H54 (cell line): Measurements from ENCODE around the gene SUPT3H.
"Not testable (repeated sequence)": the region's sequence is repeated elsewhere in the genome, so short reads cannot be mapped to it uniquely, and the experiment has no call there.

ENCODE experiments used
- DNase-seq: peaks from one replicate; pipeline ENCODE4 v3.0.0; 2011; ENCODE audit warnings: low spot score, mixed read lengths; ENCODE audit not compliant: insufficient read length
- FAIRE-seq: peaks from 3 replicates; lab custom pipeline; 2011; peaks lifted over from hg19 to GRCh38; lab: Jason Lieb, UNC
- POLR2A ChIP-seq: IDR thresholded peaks from 2 replicates; pipeline ENCODE4 v1.6.1; 2011; ENCODE audit warnings: low read depth, mild to moderate bottlenecking, low read length

The SUPT3H gene

DNA sequence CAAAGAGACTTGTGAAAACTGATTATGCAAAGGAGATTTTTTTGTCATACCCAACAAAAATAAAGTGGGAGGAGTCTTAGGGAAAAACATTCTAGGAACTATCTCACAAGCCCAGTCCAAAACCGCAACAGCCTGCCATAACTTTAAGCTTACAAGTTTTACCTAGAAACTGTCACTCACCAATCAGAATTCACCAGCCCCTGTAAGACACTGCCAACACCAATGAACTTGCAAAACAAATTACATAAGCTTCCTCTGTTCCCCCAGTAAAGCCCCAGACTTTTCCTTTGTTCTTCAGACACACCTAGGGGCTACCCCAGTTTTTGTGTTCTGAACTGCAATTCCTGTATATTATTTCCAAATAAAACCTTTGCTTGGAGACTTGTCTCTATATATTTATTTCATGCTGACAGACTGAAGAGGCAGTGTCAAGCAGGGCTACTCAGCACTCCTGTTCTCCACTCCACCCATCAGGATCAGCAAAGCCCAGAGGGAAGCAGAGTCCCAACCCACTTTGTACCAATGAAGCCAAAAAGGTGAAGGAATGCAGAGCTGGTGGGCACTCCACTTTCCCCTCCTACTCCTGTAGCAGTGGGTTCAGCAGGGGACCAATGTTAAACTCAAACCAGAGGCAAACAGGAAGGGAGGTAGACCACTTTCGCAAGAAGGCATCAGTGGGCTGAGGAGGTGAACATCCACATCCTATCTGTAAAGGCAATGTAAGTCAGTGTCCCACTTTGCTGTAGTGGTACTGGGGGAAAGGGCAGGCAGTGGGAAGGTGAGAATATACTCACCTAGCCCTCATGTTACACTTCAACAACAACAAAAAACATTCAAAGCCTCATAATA lies 192.1 kb downstream of the SUPT3H start:
- FAIRE-seq (no peak), DNase-seq (no peak)
- no peak for TF ChIP-seq POLR2A

DNA sequence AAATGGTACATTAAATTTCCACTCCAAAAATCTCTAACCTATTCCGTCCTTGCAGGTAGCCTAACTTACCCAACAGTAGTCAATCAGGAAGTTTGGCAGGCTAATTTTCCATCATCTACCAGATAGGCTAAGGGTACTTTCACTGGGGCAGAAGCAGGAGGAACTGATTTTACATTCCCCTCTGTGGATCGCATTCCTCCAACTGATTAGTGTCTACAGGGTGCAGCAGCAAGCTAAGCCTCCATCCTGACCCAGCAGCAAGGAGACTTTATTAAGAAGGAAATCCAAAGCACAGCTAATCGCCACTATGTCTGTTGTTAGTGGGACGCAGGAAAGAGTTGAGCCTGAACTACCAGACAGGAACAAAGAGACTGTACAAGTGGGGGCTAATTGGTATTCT lies 192.8 kb downstream of the SUPT3H start:
- no peak for TF ChIP-seq POLR2A
- no peak for FAIRE-seq

GRCh38 chr6:45184040-45184439 lies 193.7 kb downstream of the SUPT3H start:
- DNase-seq (no peak), FAIRE-seq (no peak)
- no peak for TF ChIP-seq POLR2A

More for the DNA sequence above, 192.8 kb downstream of the SUPT3H start:
- DNase-seq = no peak

DNA sequence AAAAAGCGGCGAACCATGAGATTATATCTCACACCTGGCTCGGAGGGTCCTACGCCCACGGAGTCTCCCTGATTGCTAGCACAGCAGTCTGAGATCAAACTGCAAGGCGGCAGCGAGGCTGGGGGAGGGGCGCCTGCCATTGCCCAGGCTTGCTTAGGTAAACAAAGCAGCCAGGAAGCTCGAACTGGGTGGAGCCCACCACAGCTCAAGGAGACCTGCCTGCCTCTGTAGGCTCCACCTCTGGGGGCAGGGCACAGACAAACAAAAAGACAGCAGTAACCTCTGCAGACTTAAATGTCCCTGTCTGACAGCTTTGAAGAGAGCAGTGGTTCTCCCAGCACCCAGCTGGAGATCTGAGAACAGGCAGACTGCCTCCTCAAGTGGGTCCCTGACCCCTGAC lies 201.4 kb downstream of the SUPT3H start:
- FAIRE-seq, DNase-seq: not testable (repeated sequence)

DNA sequence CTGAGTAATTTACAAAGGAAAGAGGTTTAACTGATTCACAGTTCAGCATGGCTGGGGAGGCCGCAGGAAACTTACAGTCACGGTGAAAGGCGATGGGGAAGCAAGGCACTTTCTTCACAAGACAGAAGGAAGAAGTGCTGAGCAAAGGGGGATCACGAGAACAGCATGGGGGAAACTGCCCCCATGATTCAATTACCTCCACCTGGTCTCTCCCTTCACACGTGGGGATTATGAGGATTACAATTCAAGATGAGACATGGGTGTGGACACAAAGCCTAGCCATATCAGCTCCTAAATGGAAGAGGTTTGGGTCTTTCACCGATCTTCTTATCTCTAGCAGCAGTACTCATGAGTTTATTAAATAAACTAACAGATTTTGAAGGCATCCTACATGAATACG lies 202.5 kb downstream of the SUPT3H start:
- FAIRE-seq = no peak
- DNase-seq = no peak
- TF ChIP-seq POLR2A = no peak

DNA sequence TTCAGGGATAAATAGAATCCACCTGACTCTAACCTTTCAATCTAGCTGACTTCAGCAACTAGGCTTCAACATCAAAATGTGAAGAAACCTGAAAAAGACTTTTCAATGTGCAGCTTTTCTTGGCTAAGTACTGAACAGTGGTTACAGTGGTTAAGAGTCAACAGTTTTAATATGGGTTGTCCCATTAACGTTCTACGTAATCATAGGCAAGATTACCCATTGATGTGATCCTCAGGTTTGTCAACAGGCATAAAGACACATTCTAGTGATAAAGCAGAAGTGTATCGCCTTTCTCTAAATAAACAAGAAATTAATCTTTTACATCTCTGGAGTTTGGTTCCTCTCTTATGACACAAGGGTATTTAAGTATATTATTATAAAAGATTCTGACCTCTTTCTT lies 203.7 kb downstream of the SUPT3H start:
- DNase-seq = no peak
- TF ChIP-seq POLR2A = no peak
- no peak for FAIRE-seq

- FAIRE-seq (no peak), DNase-seq (no peak)
- TF ChIP-seq POLR2A = no peak
These were observed 206.4 kb downstream of the SUPT3H start for GRCh38 chr6:45171380-45171779.

DNA sequence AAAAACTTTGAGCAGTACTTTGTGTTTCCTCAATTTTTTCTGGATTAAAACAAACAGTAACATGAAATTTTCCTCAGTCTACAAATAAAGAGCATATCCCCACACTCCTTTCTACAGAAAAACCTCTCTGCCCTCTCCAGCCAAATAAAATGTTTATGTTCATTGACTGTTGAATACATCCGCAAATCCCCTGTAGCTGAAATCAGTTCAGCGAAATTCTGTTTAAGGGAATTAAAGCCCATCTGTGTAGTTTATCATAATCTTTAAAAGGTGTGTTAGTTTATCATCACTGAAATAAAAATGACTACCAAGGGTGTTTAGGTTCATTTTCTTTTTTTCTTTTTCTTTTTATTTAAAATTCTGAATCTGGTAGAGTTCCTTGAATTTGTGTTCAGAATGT lies 207.4 kb downstream of the SUPT3H start:
- no peak for FAIRE-seq
- TF ChIP-seq POLR2A = no peak

DNA sequence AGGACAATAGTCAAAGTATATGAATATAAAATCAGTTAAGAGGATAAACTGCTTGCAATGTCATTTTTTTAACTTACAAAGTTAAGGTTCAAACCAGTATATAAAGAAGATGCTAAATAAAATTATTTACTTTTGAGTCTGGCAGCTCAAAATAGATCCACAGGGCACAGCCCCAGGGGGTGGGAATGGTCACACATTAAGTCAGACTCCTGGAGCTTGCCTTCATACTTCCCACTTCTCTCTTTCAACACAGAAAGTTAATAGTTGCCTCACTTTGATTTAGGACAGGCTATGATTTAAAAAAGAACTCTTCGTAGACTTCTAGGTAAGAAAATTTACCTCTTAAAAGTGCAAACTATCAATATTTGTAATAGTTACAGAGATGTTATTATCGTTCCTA lies 207.9 kb downstream of the SUPT3H start:
- FAIRE-seq = no peak
- DNase-seq = no peak
- no peak for TF ChIP-seq POLR2A

More for the DNA sequence above, 207.4 kb downstream of the SUPT3H start:
- no peak for DNase-seq

- TF ChIP-seq POLR2A = no peak
- peak; percentile 30 for FAIRE-seq
- no peak for DNase-seq
These were observed 213.6 kb downstream of the SUPT3H start for GRCh38 chr6:45163952-45164766.

DNA sequence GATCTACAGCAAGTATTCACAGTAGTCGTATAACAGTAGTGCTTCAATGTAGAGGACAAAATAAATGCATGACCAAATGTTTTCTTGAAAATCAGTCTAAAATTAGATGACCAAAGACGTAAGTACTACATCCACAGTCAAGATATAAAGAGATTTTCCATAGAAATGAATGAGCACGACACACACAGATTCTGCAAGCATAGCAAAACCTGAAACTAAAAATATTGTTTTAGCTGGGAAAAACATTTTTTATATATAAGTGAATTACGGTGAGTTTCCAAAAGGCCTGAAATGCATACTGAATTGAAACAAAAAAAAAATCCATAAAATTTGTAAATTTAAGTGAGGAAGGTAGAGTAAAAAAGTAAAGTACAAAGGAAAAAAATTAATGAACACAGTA lies 217.4 kb downstream of the SUPT3H start:
- TF ChIP-seq POLR2A = no peak
- no peak for FAIRE-seq
- DNase-seq = no peak

- DNase-seq (no peak), FAIRE-seq (no peak)
- no peak for TF ChIP-seq POLR2A
These were observed 221.7 kb downstream of the SUPT3H start for GRCh38 chr6:45156075-45156474.

GRCh38 chr6:45155341-45155894 lies 222.3 kb downstream of the SUPT3H start:
- DNase-seq = no peak
- FAIRE-seq = no peak

GRCh38 chr6:45154679-45155078 lies 223.1 kb downstream of the SUPT3H start:
- no peak for TF ChIP-seq POLR2A
- FAIRE-seq (no peak), DNase-seq (no peak)

More at GRCh38 chr6:45155341-45155894, 222.3 kb downstream of the SUPT3H start:
- TF ChIP-seq POLR2A = no peak
